Measurements from ENCODE around the gene COL4A2. TPM values are rescaled to one million over a fixed set of nuclear protein-coding genes. Genes with fewer than 3 reads are reported as not detected.
"Not testable (repeated sequence)": the region's sequence is repeated elsewhere in the genome, so short reads cannot be mapped to it uniquely, and the experiment has no call there.

Gene COL4A2
- total RNA-seq, 4 donors from 2014 or later = 51.2 to 85.8 (median 70.5) TPM

GRCh38 chr13:110312339-110313031 is 5.4 kb downstream of the COL4A2 start:
- intact Hi-C loops (cut with DNase I; ENCODE audit: low total_unique reads) (no loop called here), in situ Hi-C loops (cut with MboI; ENCODE audit: low sequenced_read_pairs in 4 of 4) (no loop called here)
- no peaks in the 10 kb centered on the region for H3K9me3 ChIP-seq
- peak in 1 of 2 donors; percentile 11 for TF ChIP-seq POLR2A (IDR thresholded peaks at IDR 0.05)
- TF ChIP-seq, protein P1, sequence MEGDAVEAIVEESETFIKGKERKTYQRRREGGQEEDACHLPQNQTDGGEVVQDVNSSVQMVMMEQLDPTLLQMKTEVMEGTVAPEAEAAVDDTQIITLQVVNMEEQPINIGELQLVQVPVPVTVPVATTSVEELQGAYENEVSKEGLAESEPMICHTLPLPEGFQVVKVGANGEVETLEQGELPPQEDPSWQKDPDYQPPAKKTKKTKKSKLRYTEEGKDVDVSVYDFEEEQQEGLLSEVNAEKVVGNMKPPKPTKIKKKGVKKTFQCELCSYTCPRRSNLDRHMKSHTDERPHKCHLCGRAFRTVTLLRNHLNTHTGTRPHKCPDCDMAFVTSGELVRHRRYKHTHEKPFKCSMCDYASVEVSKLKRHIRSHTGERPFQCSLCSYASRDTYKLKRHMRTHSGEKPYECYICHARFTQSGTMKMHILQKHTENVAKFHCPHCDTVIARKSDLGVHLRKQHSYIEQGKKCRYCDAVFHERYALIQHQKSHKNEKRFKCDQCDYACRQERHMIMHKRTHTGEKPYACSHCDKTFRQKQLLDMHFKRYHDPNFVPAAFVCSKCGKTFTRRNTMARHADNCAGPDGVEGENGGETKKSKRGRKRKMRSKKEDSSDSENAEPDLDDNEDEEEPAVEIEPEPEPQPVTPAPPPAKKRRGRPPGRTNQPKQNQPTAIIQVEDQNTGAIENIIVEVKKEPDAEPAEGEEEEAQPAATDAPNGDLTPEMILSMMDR (IDR thresholded peaks at IDR 0.05 in 4 of 5, conservative IDR thresholded peaks at IDR 0.05 in 1 of 5) = no peak
- peak overlapping the region; percentile 51 to 88 (median 85) for H3K27ac ChIP-seq
- H3K36me3 ChIP-seq = no peaks in the 10 kb centered on the region
- DNase-seq (no peak), ATAC-seq (no peak)
- peaks cover 12 to 34% (median 14%) of the 10 kb centered on the region in 3 donors for H3K27me3 ChIP-seq
- peak overlapping the region; percentile 36 to 70 (median 50) for H3K4me3 ChIP-seq
- H3K4me1 ChIP-seq = peaks cover 13 to 23% of the 10 kb centered on the region in 2 donors

GRCh38 chr13:110313261-110313660 is 6.2 kb downstream of the COL4A2 start:
- intact Hi-C loops (cut with DNase I; ENCODE audit: low total_unique reads); H3K9me3 ChIP-seq; ATAC-seq; DNase-seq; in situ Hi-C loops (cut with MboI; ENCODE audit: low sequenced_read_pairs in 4 of 4); H3K36me3 ChIP-seq: not testable (repeated sequence)
- H3K4me3 ChIP-seq = peak overlapping the region in 1 of 4 donors; percentile 18
- H3K27ac ChIP-seq = peak overlapping the region in 2 of 4 donors; percentile 84 to 86
- peaks cover 13 to 20% of the 10 kb centered on the region in 2 donors for H3K4me1 ChIP-seq
- peaks cover 7 to 26% (median 12%) of the 10 kb centered on the region in 3 donors for H3K27me3 ChIP-seq

DNA sequence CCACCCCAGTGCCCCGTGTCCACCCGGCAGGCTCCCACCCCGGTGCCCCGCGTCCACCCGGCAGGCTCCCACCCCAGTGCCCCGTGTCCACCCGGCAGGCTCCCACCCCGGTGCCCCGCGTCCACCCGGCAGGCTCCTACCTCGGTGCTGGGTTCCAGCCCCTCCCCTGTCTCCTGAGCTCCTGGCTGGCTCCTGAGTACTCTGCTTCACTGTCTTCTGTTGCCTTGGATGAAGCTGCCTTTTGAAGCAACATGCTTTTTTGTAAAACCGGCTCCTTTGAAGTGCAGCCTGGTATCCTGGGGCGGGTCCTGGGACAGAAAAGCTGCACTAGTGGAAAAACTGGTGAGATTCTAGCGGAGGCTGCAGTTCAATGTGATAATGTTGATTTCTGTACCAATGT is 6.6 kb downstream of the COL4A2 start:
- ATAC-seq; H3K4me3 ChIP-seq; H3K36me3 ChIP-seq; H3K9me3 ChIP-seq; intact Hi-C loops (cut with DNase I; ENCODE audit: low total_unique reads); in situ Hi-C loops (cut with MboI; ENCODE audit: low sequenced_read_pairs in 4 of 4); DNase-seq: not testable (repeated sequence)
- Histone ChIP-seq H3K4me1 (peaks cover 16 to 18% of the 10 kb centered on the region in 2 donors), H3K27ac (peak overlapping the region in 2 of 4 donors; percentile 9 to 29), H3K27me3 (peaks cover 2 to 22% (median 12%) of the 10 kb centered on the region in 3 donors)

DNA sequence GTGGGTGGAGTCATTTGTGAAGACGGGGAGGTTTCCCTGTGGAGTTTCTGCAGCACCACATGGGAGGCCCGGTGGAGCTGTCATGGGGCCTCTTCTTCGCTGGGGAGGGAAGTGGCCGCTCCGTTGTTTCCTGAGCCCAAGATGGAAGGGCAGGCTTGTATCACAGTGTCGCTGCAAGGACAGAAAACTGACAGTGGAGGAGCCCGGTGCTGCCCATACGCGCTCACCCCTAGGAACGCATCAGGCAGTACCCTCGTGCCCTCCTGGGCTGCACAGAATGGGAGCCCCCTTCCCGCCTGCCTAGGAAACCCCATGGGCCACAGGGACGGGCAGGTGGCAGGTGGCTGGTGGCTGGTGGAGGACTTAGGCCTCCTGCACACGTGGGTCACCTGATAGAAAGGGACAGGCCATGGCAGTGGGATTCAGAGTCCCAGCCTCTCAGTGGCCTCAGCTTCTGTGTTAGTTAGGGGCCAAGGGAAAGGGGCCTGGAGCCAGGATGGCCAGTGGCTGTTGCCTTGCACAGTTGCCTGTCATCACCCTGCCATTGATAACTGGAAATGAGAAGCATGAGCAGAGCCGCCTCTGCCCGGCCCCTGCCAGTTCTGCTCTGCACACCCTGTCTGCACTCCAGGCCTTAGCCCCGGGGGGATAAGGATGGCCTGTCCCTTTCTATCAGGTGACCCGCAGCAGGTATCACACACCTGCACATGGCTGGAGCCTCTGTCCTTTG is 7.6 kb downstream of the COL4A2 start:
- Histone ChIP-seq H3K4me3 (no peak overlapping the region), H3K27ac (peak overlapping the region in 3 of 4 donors; percentile 2 to 43 (median 9)), H3K27me3 (peaks cover 0 to 12% (median 3%) of the 10 kb centered on the region in 3 donors), H3K4me1 (peaks cover 14 to 21% of the 10 kb centered on the region in 2 donors), H3K36me3 (no peaks in the 10 kb centered on the region), H3K9me3 (no peaks in the 10 kb centered on the region)
- no peak for DNase-seq
- TF ChIP-seq POLR2A (IDR thresholded peaks at IDR 0.05) = no peak
- TF ChIP-seq, protein P1 (IDR thresholded peaks at IDR 0.05 in 4 of 5, conservative IDR thresholded peaks at IDR 0.05 in 1 of 5) = no peak
- intact Hi-C loops (cut with DNase I; ENCODE audit: low total_unique reads) = no loop called here
- no peak for ATAC-seq
- in situ Hi-C loops (cut with MboI; ENCODE audit: low sequenced_read_pairs in 4 of 4) = no loop called here

DNA sequence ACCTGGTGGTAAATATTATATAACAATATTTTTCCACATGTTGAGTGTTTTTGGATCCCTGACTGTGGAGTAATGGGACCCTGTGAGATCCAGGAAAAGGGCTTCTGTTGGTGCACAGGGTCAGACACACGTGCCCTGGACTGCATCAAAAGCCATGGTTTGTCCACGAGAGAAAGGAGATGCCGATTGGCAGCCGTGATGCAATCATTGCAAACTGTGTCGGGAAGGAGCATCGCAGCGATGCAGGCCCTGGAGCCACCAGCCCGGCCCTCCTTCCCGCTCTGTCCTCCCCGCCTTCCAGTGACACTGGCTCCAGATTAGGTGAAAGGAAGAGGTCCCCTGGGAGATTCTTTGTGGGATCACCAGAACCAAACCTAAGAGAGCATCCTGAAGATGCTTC is 9.1 kb downstream of the COL4A2 start:
- intact Hi-C loops (cut with DNase I; ENCODE audit: low total_unique reads) = no loop called here

More for the DNA sequence above, 9.1 kb downstream of the COL4A2 start:
- TF ChIP-seq POLR2A (IDR thresholded peaks at IDR 0.05) = no peak
- TF ChIP-seq, protein P1 (IDR thresholded peaks at IDR 0.05 in 4 of 5, conservative IDR thresholded peaks at IDR 0.05 in 1 of 5) = no peak
- no peak overlapping the region for H3K27ac ChIP-seq
- H3K4me1 ChIP-seq = peaks cover 15 to 22% of the 10 kb centered on the region in 2 donors
- no peaks in the 10 kb centered on the region for H3K36me3 ChIP-seq
- in situ Hi-C loops (cut with MboI; ENCODE audit: low sequenced_read_pairs in 4 of 4) = no loop called here
- no peak overlapping the region for H3K4me3 ChIP-seq
- no peaks in the 10 kb centered on the region for H3K9me3 ChIP-seq
- no peak for ATAC-seq
- no peak for DNase-seq
- H3K27me3 ChIP-seq = no peaks in the 10 kb centered on the region
